ENCODE data around the gene AOC2.
"Not testable (repeated sequence)": the region's sequence is repeated elsewhere in the genome, so short reads cannot be mapped to it uniquely, and the experiment has no call there.

Gene AOC2

DNA sequence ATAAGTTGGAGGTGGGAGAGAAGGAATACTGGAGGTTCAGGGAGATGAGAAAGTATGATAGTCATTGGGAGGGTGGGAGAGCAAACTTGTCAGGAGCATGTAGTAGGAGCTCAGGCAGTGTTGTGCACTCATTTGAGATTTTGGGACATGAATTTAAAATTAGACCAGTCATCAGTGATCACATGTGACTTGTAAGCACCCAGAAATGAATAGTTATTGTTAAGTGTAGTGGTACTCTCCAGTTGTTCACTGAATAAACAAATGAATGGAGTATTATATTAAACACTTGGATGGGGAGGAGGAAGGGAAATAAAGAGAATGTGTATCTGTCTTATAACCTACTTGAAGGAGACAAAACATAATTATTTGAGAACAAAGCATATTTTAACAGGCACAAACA lies 13.4 kb upstream of the AOC2 start:
- no peak for DNase-seq (ENCODE audit: low spot score)

DNA sequence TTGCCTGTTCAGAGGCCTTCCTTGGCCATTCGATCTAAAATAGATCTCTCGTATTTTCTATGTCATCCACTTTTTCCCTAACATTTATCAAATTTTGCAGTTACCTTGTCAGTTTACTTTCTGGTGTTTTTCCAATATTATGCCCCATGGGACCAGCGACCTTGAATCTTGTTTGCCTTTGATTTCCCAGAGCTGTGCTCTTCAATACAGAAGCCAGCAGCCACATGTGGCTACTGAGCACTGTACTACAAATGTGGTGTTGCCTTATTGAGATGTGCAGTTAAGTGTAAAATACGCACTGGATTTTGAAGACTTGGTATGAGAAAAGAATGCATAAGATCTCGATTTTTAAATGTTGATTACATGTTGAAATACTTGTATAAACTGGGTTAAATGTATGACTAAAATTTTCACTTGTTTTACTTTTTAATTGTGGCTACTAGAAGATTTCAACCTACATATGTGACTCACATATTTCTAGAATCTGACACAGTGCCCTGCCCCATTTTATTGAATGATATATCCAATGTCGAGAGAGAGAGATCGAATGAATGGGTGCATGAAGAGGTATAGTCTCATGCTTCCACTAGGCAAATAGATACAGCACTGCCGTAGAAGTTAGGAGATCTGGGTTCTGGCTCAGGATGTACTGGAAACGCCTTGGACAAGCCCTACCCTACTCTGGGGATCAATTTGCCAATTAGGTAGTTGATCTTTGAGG lies 12.0 kb upstream of the AOC2 start:
- no peak for DNase-seq (ENCODE audit: low spot score)

DNA sequence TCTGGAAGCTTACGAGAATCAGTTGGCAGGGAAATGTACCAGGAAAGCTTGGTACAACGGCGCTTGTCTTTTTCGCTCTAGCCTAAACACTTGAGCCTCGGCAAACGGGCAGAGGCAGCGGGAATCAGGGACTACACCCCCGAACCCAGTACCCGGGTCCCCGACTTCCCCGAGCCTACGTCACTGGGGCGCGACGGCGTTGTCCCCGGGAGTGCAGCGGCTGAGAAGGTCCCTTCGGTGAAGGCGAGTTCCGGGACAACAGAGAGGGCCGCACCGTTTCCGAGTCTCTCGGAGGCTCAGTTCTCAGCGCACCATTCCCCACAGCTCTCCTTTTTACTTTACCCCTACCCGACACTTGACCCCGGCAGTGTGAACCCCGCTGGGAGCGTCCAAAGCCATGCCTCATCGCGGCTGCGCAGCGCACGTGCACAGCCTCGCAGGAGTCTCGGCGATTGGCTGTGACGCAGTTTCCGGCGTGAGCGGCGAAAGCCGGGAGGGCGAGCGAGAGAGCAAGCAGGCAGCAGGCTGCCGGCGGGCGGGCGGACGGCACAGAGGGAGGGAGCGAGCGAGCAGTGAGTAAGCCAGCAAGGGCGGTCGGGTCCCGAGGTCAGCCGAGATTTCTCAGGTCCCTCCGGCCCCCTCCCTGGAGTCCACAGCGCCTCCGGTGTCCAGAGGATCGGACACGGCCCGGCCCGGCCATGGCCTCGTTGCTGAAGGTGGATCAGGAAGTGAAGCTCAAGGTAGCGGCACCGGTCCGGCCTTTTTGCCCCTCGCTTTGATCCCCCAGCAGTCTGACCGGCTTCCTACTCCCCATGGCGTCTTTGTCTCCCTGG lies 11.2 kb upstream of the AOC2 start, which contains the start of gene PSME3:
Gene PSME3 (plus strand): TSS at position 464 of the 833 bp plus-strand sequence. CDS start 235 bp downstream, at position 699.
- DNase-seq (ENCODE audit: low spot score): peak; percentile 91

DNA sequence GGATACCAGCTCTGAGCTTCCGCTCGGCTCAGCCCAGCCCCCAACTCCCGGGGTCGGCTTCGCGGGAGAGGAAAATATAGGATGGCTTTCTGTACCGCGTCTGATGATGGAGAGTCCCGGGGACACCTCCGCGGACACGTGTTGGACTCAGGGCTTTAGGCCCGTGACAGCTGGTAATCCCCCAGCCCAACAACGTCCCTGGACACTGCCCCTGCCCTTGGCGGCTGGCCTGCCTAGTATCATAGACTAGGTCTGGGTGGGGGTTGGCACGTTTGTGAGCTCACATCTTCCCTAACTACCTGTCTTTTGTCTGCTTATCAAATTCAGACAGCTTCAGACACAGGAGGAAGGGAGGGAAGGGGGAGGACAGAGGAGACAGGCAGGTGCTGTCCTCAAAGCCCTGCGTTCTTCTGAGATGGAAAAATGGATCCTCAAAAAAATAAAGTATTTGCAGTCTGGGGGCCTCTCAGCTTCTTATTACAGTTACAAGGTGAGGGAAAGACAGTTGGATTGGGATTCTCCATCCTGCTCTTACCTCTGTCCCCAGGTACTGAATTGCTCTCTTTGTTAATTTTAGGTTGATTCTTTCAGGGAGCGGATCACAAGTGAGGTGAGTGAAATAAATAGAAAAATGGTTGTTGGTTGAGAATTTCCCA lies 10.5 kb upstream of the AOC2 start:
- no peak for DNase-seq (ENCODE audit: low spot score)

DNA sequence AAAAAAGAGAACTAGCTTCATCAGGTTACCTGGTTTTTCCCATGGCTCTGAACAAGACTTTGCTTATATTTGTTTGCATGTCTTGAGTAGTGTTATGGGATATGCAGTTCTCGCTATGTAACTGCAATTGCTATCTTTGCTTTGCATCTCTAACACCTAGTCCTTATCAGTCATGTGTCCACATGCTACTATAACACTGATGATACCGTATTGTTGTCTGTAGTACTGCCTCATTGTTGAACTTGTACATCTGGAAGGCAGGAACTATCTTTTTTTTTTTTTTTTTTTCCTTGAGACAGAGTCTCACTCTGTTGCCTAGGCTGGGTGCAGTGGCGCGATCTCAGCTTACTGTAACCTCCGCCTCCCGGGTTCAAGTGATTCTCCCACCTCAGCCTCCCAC lies 8.6 kb upstream of the AOC2 start:
- DNase-seq (ENCODE audit: low spot score): no peak

DNA sequence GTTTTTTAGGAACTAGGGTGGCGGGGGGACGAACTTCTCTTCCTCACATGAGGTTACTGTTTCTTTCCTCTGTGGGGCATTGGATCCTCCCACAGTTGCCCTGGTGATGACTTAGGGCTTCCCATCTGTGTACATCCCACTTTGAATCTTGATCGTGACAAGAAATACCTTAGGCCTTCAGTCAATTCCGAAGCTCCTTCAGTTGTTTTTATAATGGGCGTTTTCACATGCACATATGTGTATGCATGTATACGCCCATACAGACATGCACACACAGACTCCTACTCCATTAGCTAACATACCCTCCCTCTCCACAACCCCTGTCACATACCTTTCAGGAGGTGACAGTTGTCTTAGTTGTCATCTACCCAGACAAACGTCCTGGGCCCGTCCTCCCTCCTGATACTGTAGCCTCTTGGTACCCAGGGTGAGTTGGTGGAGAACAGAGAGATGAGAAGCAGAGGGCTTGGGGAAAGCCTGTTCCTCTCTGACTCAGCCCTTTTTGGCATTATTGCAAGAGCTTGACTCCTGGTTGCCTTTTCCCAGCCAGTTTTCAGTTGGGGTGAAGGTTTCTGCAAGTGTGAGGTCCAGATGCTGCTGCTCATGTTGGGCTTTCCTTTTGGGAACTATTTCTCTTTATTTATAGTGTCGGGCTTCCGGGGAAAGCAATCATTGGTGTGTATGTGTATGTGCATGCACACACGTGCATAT lies 2.2 kb upstream of the AOC2 start:
- DNase-seq (ENCODE audit: low spot score): no peak

DNA sequence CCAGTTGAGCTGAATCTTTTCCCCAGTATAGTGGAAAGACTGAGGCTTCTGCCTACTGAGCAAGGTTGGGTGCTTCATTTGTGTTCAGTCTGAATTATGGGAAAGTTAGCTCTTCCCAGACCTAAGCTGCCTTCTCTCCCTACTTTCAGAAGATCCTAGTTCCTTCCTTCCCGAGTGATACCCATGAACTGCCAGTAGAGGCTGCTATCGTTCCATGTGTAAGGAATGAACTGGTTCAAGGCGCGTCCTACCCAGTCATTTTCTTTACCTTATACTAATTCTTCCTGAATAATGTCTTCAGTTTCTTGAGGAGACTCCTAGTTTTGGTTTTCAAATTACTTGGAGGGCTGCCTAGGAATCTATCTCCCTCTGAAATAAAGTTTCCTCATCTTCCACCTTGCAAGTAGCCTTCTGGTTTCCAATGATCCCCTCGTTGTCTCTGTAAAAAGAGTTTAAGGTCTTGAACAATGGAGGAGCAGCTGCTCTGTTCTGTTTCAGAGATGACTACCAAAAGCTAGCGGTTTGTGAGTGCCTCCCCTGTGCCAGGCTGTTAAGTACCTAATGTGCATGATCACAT lies 934 bp upstream of the AOC2 start:
- peak; percentile 57 for DNase-seq (ENCODE audit: low spot score)

DNA sequence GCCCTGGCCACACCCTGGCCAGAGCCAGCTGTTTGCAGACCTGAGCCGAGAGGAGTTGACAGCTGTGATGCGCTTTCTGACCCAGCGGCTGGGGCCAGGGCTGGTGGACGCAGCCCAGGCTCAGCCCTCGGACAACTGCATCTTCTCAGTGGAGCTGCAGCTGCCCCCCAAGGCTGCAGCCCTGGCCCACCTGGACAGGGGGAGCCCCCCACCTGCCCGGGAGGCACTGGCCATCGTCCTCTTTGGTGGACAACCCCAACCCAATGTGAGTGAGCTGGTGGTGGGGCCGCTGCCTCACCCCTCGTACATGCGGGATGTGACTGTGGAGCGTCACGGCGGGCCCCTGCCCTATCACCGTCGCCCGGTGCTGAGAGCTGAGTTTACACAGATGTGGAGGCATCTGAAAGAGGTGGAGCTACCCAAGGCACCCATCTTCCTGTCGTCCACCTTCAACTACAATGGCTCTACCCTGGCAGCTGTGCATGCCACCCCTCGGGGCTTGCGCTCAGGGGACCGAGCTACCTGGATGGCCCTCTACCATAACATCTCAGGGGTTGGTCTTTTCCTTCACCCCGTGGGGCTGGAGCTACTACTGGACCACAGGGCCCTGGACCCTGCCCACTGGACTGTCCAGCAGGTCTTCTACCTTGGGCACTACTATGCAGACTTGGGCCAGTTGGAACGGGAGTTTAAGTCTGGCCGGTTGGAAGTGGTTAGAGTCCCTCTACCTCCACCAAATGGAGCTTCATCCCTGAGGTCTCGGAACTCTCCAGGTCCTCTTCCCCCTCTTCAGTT lies 578 bp downstream of the AOC2 start:
- DNase-seq (ENCODE audit: low spot score): no peak

DNA sequence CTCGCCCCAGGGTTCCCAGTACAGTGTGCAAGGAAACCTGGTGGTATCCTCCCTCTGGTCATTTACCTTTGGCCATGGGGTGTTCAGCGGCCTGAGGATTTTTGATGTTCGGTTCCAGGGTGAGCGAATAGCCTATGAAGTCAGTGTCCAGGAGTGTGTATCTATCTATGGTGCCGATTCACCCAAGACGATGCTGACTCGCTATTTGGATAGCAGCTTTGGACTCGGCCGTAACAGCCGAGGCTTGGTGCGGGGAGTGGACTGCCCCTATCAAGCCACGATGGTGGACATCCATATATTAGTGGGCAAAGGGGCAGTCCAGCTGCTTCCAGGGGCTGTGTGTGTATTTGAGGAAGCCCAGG lies 1.2 kb downstream of the AOC2 start:
- DNase-seq (ENCODE audit: low spot score): no peak

DNA sequence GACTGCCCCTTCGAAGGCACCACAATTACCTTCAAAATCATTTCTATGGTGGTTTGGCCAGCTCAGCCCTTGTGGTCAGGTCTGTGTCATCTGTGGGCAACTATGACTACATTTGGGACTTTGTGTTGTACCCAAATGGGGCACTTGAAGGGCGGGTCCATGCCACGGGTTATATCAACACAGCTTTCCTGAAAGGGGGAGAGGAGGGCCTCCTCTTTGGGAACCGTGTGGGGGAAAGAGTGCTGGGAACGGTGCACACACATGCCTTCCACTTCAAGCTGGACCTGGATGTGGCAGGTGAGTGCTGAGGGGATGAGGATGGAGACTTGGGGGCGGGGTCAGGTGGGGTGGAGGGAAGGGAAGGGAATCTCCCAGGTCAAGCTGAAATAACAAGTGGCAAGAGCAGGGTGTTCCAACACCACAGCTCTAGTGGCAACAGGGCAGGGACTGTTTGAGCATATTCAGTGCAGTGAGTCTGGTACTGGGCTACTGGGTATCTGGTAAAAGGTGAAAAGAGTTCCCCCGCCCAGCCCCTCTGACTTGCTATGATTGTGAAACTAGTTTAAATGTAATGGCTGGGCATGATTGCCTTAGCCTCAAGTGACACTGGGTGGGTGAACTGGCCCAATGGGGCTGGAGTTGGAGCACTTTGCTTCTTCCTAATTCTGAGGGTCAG lies 1.7 kb downstream of the AOC2 start:
- no peak for DNase-seq (ENCODE audit: low spot score)

DNA sequence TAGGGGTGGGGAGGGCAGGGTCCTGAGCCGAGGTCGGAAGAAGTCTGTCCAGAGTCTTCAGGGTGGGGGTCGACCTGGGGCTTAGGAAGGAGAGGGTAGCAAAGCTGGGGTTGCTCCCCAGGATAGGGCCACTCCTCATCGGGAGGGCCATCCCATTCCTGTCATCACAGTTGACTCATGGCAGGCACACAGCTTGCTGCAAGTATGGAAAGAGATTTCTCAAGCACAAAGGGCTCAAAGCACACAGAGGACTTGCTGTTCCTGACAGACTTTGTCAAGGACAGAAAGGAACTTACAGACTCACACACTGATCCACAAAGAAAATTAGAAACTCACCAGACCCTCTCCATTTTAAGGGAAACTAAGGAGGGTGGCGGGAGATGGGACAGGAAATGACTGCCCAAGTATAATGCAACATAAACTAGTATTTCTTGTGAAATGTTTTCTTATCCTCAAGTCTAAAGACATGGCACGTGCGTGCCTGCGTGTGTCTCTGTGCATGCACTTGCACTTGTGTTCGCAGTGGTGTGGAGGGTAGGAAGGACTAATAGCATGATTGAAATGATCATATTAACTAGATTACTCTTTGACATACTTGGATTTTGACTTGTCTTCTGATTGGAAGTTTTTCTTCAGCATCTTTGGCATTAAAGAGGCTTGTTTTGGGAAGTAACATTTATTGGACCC lies 2.4 kb downstream of the AOC2 start:
- no peak for DNase-seq (ENCODE audit: low spot score)

DNA sequence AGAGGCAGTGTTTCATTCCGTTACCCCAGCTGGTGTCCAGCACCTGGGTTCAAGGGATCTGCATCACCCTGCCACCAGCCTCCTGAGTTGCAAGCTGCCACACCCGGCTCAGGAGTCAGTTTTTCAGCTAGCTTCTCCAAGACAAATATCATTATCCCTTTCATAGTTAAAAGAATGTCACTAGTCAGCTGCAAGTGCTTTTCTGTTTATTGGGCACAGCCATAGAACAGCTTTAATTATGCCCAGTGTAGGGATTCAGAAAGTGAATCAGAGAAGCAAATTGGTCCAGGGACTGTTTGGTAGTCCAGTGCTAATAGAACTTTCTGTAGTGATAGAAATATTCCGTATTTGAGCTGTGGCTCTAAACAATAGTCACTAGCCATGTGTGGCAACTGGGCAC lies 3.7 kb downstream of the AOC2 start:
- DNase-seq (ENCODE audit: low spot score): no peak

DNA sequence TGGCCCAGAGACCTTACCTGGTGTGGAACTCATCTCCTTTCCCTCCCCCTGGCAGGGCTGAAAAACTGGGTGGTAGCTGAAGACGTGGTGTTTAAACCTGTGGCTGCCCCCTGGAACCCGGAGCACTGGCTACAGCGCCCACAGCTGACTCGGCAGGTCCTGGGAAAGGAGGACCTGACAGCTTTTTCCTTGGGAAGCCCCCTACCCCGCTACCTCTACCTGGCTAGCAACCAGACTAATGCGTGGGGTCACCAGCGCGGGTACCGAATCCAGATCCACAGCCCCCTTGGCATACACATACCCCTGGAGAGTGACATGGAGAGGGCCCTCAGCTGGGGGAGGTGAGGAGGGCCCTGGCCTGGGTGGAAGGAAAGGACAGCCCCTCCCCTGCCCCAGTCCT lies 4.7 kb downstream of the AOC2 start:
- DNase-seq (ENCODE audit: low spot score): no peak

DNA sequence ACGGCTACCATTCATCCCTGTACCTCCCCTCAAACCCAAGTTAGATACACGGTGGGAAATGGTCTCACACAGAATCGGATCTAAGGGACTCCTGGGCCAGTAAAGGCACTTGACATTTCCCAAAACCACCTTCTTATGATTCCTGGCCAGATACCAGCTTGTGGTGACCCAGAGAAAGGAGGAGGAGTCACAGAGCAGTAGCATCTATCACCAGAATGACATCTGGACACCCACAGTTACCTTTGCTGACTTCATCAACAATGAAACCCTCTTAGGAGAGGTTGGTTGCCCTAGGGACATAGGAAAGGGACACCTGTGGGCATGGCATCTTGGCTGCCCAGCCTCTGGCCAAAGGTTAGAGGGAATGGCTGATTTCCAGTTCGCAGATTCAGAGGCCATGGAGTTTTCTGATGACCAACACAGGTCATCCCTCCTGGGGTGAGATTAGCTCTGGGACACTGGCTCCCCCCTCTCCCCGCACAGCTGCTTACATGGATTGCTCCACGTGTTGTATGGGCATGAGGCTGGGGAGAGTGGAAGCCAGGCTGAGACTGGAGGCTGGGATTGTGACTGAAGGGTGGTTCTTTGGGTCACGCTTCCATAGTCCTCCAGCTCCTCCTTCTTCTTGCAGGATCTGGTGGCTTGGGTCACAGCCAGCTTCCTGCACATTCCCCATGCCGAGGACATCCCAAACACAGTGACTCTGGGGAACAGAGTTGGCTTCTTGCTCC lies 5.2 kb downstream of the AOC2 start:
- no peak for DNase-seq (ENCODE audit: low spot score)

DNA sequence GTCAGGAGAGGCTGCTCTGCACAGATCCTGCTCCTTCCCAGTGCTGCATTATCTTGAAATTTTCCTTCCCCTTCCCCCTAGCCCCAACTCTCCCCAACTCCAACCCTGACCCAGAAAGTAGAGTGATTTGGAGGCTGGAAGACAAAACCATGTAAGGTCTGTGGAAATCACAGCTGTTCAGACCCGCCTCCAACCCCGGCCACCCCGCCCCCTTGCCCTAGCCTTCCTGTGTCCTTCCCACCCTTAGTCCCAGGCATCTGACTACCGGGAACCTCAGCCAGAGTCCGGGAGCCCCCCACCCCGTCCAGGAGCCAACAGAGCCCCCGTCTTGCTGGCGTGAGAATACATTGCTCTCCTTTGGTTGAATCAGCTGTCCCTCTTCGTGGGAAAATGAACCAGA lies 6.6 kb downstream of the AOC2 start, which contains the start of gene AOC3:
Gene AOC3 (plus strand): TSS at position 246 of the 400 bp plus-strand sequence. CDS start 145 bp downstream, at position 391.
- DNase-seq (ENCODE audit: low spot score): no peak

DNA sequence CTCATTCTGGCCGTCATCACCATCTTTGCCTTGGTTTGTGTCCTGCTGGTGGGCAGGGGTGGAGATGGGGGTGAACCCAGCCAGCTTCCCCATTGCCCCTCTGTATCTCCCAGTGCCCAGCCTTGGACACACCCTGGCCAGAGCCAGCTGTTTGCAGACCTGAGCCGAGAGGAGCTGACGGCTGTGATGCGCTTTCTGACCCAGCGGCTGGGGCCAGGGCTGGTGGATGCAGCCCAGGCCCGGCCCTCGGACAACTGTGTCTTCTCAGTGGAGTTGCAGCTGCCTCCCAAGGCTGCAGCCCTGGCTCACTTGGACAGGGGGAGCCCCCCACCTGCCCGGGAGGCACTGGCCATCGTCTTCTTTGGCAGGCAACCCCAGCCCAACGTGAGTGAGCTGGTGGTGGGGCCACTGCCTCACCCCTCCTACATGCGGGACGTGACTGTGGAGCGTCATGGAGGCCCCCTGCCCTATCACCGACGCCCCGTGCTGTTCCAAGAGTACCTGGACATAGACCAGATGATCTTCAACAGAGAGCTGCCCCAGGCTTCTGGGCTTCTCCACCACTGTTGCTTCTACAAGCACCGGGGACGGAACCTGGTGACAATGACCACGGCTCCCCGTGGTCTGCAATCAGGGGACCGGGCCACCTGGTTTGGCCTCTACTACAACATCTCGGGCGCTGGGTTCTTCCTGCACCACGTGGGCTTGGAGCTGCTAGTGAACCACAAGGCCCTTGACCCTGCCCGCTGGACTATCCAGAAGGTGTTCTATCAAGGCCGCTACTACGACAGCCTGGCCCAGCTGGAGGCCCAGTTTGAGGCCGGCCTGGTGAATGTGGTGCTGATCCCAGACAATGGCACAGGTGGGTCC lies 7.2 kb downstream of the AOC2 start:
- not testable (repeated sequence) for DNase-seq (ENCODE audit: low spot score)

DNA sequence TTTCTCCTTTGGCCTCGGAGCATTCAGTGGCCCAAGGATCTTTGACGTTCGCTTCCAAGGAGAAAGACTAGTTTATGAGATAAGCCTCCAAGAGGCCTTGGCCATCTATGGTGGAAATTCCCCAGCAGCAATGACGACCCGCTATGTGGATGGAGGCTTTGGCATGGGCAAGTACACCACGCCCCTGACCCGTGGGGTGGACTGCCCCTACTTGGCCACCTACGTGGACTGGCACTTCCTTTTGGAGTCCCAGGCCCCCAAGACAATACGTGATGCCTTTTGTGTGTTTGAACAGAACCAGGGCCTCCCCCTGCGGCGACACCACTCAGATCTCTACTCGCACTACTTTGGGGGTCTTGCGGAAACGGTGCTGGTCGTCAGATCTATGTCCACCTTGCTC lies 8.0 kb downstream of the AOC2 start:
- no peak for DNase-seq (ENCODE audit: low spot score)

DNA sequence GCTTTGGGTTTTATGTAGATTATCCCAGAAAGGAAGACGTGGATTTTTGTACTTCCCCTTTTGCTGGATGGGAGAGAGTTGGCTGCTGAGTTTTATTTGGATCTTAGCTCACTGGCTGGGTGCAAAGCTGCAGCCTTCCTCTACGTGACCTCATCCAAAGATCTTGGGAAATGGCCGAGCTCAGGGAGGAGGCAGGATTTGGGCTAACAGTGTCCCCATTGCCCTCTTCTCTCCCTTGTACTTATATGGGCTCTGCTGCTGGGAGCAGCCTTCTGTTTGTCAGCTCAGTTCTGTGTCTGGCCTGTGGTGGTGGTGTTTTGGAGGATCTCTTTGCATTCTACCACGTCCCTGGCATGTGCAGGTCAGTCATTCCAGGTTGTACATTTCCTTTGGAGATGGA lies 8.6 kb downstream of the AOC2 start:
- no peak for DNase-seq (ENCODE audit: low spot score)
